HTR-8/SVneo (cell line): Measurements from ENCODE around the gene FKBP8.
"Not testable (repeated sequence)": the region's sequence is repeated elsewhere in the genome, so short reads cannot be mapped to it uniquely, and the experiment has no call there.

ENCODE experiments used
- DNase-seq: peaks from one replicate; pipeline ENCODE4 v3.0.0; 2011; ENCODE audit warnings: low spot score, mixed read lengths; ENCODE audit not compliant: insufficient read length
- FAIRE-seq: peaks from 2 replicates; lab custom pipeline; 2011; peaks lifted over from hg19 to GRCh38; lab: Jason Lieb, UNC

The FKBP8 gene

GRCh38 chr19:18542941-18543813, at the start of gene FKBP8:
Gene FKBP8, minus strand, starts transcription at chr19:18543573. Its CDS starts 1,603 bp downstream, at chr19:18541970.
- DNase-seq: peak; percentile 96
- FAIRE-seq: peak; percentile 57

GRCh38 chr19:18592732-18593131, 49.4 kb upstream of the FKBP8 start:
- DNase-seq, FAIRE-seq: not testable (repeated sequence)

- no peak for FAIRE-seq
Observed at GRCh38 chr19:18591735-18592385, 48.5 kb upstream of the FKBP8 start.

GRCh38 chr19:18590273-18591272, 47.2 kb upstream of the FKBP8 start:
- DNase-seq (no peak), FAIRE-seq (no peak)

More at GRCh38 chr19:18591735-18592385, 48.5 kb upstream of the FKBP8 start:
- DNase-seq: no peak

GRCh38 chr19:18589380-18590272, 46.3 kb upstream of the FKBP8 start:
- DNase-seq (no peak), FAIRE-seq (no peak)

GRCh38 chr19:18588611-18589379, 45.4 kb upstream of the FKBP8 start, which contains the start of gene REX1BD:
Gene REX1BD, plus strand, starts transcription at chr19:18588798. Its CDS starts 4 bp downstream, at chr19:18588802.
- DNase-seq (peak; percentile 78), FAIRE-seq (peak; percentile 73)

- DNase-seq: no peak
- FAIRE-seq: no peak
Observed at GRCh38 chr19:18587962-18588610, 44.7 kb upstream of the FKBP8 start.

- no peak for DNase-seq
- FAIRE-seq: no peak
Observed at GRCh38 chr19:18587561-18587960, 44.2 kb upstream of the FKBP8 start.

- FAIRE-seq (no peak), DNase-seq (no peak)
Observed at GRCh38 chr19:18586306-18586705, 42.9 kb upstream of the FKBP8 start.

- no peak for DNase-seq
- FAIRE-seq: no peak
Observed at GRCh38 chr19:18580311-18580710, 36.9 kb upstream of the FKBP8 start.

GRCh38 chr19:18577365-18577914, 34.1 kb upstream of the FKBP8 start:
- DNase-seq (no peak), FAIRE-seq (no peak)

- no peak for DNase-seq
- peak; percentile 9 for FAIRE-seq
Observed at GRCh38 chr19:18576383-18576782, 33.0 kb upstream of the FKBP8 start.

GRCh38 chr19:18574691-18575291, 31.4 kb upstream of the FKBP8 start:
- DNase-seq (no peak), FAIRE-seq (no peak)

- FAIRE-seq (peak; percentile 97), DNase-seq (peak; percentile 94)
Observed at GRCh38 chr19:18571564-18572344, 28.4 kb upstream of the FKBP8 start, which contains the start of gene UBA52. Gene UBA52, plus strand, starts transcription at chr19:18571857. Its CDS starts 1,444 bp downstream, at chr19:18573301.

- DNase-seq: no peak
Observed at GRCh38 chr19:18568367-18568766, 25.0 kb upstream of the FKBP8 start.

GRCh38 chr19:18566953-18567352, 23.6 kb upstream of the FKBP8 start:
- FAIRE-seq: no peak

More at GRCh38 chr19:18568367-18568766, 25.0 kb upstream of the FKBP8 start:
- no peak for FAIRE-seq

More at GRCh38 chr19:18566953-18567352, 23.6 kb upstream of the FKBP8 start:
- DNase-seq: no peak
